ES-I3 (cell line): ENCODE measurements around the gene NPR3.

ENCODE experiments used
- H3K36me3 ChIP-seq: 2 replicates; pipeline ENCODE4 v1.6.1; 2013; ENCODE audit warnings: mild to moderate bottlenecking, low read length, control low read depth, moderate library complexity; ENCODE audit not compliant: insufficient read depth
- H3K4me1 ChIP-seq: 2 replicates; pipeline ENCODE4 v1.6.1; 2013; ENCODE audit warnings: mild to moderate bottlenecking, control low read depth, low read length; ENCODE audit not compliant: insufficient read depth
- H3K9ac ChIP-seq: 2 replicates; pipeline ENCODE4 v1.6.1; 2013; ENCODE audit warnings: low read depth, mild to moderate bottlenecking, low read length, moderate library complexity
- H3K9me3 ChIP-seq: 2 replicates; pipeline ENCODE4 v1.6.1; 2013; ENCODE audit warnings: mild to moderate bottlenecking, low read length, moderate library complexity; ENCODE audit not compliant: control insufficient read depth, insufficient read depth

Gene NPR3

DNA sequence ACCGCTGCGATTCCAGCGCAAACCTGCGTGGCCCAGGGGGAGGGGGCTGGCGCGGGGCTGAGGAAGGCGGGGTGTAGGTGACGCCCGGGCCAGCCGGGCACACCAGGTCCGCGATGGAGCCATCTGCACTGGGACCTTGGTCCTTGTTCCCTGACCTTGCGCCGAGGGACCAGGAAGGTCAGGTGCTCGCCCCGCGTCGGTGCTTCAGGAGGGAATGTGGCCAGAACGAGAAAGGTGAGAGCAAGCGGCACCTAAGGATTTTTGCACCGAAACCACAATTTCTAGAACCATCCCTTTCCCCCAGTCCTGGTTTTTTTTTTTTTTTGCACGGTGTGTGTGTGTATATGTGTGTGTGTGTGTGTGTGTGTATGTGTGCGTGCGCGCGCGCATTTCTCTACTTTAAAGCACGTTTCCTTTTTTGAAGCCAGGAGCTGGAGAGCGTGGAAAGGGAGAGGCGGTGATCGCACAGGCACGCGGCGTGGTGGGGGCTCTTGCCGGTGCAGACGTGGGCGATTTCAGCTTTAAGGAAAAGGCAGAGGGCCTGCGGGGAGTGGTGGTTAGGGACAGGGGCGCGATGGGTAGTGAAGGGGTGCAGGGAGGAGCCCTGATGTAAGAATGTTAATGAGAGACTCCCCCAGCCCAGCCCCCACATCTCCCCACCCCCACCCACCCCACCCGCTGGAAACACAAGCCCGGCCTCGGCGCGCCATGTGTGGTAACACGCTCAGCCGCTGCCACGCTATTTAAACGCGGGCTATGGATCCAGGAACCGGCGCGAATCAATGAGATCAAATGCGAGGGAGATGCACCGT lies at the start of gene NPR3:
TSS of gene NPR3 (plus strand) at position 772 of the 812 bp plus-strand sequence. CDS start 456 bp downstream, outside the sequence.
- H3K36me3 ChIP-seq, result no peaks in the 10 kb centered on the region
- peak within 1 kb of the TSS; percentile 55; the same call in 1 of the 2 replicates for H3K9ac ChIP-seq
- H3K4me1 ChIP-seq, result no peaks in the 10 kb centered on the region; the same call in 1 of the 2 replicates
- H3K9me3 ChIP-seq, result no peaks in the 10 kb centered on the region

DNA sequence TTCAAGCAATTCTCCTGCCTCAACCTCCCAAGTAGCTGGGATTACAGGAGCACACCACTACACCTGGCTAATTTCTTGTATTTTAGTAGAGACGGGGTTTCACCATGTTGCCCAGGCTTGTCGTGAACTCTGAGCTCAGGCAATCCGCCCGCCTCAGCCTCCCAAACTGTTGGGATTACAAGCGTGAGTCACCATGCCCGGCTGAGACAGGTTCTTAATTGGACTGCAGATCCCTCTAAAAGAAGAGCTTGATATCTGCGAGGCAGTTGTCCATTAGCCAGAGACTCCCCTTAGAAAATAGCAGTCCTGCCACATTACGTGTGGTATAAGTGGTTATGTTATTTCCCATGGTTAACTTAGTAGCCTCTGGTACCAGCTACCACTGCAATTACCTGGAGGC lies 46.6 kb upstream of the NPR3 start:
- Histone ChIP-seq H3K9me3 (peaks cover 7% of the 10 kb centered on the region), H3K9ac (no peak overlapping the region), H3K36me3 (no peaks in the 10 kb centered on the region), H3K4me1 (no peaks in the 10 kb centered on the region)

DNA sequence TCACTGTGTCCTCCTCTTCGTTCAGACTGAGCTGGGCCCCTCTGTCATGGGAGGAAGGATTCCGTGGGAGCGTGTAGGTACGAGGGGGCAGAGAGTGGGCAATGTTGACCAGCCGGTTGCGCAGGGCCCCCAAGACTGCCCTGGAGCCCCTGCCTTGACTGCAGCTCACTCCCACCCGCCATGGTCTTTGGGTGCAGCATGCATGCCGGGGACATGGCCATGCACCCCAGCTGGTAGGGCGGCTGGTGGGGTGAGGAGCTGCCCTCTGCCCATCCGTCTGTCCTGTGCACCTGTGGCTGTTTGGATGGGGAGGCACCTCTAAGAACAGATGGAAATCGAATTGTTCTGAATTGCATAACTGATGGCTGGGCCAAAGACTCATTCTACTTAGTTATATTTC lies 42.6 kb upstream of the NPR3 start:
- H3K36me3 ChIP-seq, result no peaks in the 10 kb centered on the region
- peaks cover 8% of the 10 kb centered on the region; the same call in 1 of the 2 replicates for H3K9me3 ChIP-seq
- no peaks in the 10 kb centered on the region for H3K4me1 ChIP-seq
- H3K9ac ChIP-seq, result no peak overlapping the region

DNA sequence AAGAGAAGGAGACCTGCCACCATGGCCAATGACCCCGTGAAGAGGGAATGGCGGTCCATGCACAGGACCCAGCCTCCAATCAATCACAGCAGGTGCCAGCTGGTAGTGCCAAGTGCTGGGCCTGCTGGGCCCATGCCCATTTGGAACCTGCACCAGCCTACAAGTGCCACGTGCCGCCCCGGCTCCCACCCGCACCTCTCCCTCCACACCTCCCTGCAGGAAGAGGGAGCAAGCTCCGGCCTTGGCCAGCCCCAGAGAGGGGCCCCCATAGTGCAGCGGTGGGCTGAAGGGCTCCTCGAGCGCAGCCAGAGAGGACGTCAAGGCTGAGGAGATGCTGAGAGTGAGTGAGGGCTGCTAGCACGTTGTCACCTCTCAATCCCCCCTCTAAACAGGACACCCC lies 37.8 kb upstream of the NPR3 start:
- Histone ChIP-seq H3K9ac (no peak overlapping the region), H3K9me3 (peaks cover 5% of the 10 kb centered on the region; the same call in 1 of the 2 replicates), H3K36me3 (no peaks in the 10 kb centered on the region), H3K4me1 (no peaks in the 10 kb centered on the region)

GRCh38 chr5:32677023-32677422 lies 34.1 kb upstream of the NPR3 start:
- Histone ChIP-seq H3K9ac (no peak overlapping the region), H3K9me3 (peaks cover 3% of the 10 kb centered on the region; the same call in 1 of the 2 replicates), H3K36me3 (no peaks in the 10 kb centered on the region), H3K4me1 (no peaks in the 10 kb centered on the region; the same call in 1 of the 2 replicates)

DNA sequence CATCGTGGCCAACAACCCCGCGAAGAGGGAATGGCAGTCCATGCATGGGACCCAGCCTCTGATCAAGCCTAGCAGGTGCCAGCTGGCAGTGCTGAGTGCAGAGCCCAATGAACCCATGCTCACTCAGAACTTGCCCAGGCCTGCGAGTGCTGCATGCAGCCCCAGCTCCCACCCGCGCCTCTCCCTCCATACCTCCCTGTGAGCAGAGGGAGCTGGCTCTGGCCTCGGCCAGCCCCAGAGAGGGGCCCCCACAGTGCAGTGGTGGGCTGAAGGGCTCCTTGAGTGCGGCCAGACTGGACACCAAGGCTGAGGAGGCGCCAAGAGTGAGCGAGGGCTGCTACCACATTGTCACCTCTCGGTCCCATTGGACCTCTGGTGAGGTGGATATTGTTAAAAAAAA lies 32.6 kb upstream of the NPR3 start:
- Histone ChIP-seq H3K4me1 (no peaks in the 10 kb centered on the region; the same call in 1 of the 2 replicates), H3K9ac (no peak overlapping the region), H3K9me3 (peaks cover 3% of the 10 kb centered on the region; the same call in 1 of the 2 replicates), H3K36me3 (no peaks in the 10 kb centered on the region)

GRCh38 chr5:32679218-32679617 lies 31.9 kb upstream of the NPR3 start:
- no peaks in the 10 kb centered on the region for H3K36me3 ChIP-seq

DNA sequence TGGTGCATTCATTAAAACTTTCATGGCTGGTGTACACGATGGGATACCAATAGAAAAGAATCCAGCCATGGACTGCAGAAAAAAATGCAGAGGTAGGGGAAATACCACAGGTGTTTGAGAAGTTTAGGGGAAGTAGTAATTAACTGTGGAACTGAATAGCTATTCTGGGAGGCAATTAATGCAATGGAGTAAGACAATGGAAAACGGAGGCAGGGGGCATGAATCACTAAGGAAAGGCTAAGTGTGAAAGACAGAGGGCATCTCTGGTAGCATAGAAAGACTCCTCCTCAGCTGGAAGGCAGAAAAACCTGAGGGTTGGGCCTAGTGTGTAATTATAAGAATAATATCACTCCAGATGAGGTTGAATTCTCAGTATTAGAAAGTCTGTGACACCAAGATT lies 30.9 kb upstream of the NPR3 start:
- Histone ChIP-seq H3K9ac (no peak overlapping the region), H3K9me3 (peaks cover 15% of the 10 kb centered on the region), H3K4me1 (no peaks in the 10 kb centered on the region; the same call in 1 of the 2 replicates), H3K36me3 (no peaks in the 10 kb centered on the region)

More at GRCh38 chr5:32679218-32679617, 31.9 kb upstream of the NPR3 start:
- H3K9ac ChIP-seq, result no peak overlapping the region
- H3K4me1 ChIP-seq, result no peaks in the 10 kb centered on the region; the same call in 1 of the 2 replicates
- peaks cover 8% of the 10 kb centered on the region for H3K9me3 ChIP-seq

GRCh38 chr5:32683125-32683524 lies 28.0 kb upstream of the NPR3 start:
- no peaks in the 10 kb centered on the region; the same call in 1 of the 2 replicates for H3K4me1 ChIP-seq
- H3K36me3 ChIP-seq, result no peaks in the 10 kb centered on the region
- H3K9ac ChIP-seq, result no peak overlapping the region
- H3K9me3 ChIP-seq, result peaks cover 15% of the 10 kb centered on the region

- H3K9ac ChIP-seq, result no peak overlapping the region
- no peaks in the 10 kb centered on the region; the same call in 1 of the 2 replicates for H3K4me1 ChIP-seq
- H3K9me3 ChIP-seq, result peaks cover 11% of the 10 kb centered on the region
- no peaks in the 10 kb centered on the region for H3K36me3 ChIP-seq
These were observed 26.9 kb upstream of the NPR3 start for GRCh38 chr5:32684260-32684659.

DNA sequence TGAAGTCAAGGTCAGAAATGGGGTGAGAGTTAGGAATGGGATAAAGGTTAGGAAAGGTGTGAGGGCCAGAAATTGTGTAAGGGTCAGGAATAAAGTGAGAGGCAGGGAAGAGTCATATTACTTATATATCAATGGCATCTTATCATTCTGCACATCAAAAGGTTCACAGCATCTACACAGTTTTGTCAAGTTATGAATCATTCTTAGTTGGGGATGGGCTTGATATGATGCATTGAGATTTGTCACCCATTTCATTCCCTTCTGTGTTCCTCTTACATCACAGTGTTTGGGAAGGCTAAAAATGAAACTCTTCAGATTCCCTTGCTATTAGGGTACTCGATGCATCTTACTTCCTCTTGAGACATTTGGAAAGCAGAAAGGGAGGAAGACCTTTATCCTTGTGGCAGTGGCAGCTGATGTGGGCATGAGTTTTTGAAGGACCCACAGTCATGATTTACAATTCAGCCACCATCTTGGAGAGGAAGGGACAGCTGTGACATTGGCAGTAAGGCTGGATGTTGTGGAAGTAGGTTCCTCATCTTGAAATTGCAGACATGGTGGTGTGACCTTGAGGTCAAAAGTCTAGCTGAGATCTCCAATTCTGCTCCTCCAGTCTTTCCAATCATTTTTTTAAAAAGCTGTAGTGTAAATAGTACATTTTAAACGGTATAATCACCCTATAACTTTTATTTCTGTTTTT lies 24.2 kb upstream of the NPR3 start:
- Histone ChIP-seq H3K9ac (no peak overlapping the region), H3K4me1 (no peaks in the 10 kb centered on the region), H3K9me3 (peaks cover 11% of the 10 kb centered on the region), H3K36me3 (no peaks in the 10 kb centered on the region)

- Histone ChIP-seq H3K9ac (no peak overlapping the region), H3K36me3 (no peaks in the 10 kb centered on the region), H3K4me1 (no peaks in the 10 kb centered on the region), H3K9me3 (peaks cover 11% of the 10 kb centered on the region)
These were observed 23.7 kb upstream of the NPR3 start for GRCh38 chr5:32687499-32687831.

DNA sequence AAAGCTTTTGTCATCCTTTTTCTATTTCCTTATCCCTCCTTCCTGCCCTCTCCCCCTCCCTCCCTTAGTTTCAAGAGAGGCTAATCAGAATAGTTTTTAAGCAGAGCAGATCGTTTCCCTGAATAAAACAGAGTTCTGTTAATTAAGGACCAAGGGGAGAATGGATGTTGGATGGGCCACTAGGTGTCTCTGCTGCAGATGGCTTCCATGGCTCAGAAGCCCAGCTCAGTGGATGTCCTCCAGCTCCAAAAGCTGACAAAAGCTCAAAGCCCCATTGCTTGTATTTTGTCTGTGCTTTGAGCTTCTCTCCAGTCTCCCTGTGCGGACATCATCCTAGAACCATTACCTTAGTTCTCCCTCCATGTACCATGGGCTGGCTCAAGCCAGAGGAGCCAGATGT lies 21.0 kb upstream of the NPR3 start:
- H3K9ac ChIP-seq, result no peak overlapping the region
- H3K9me3 ChIP-seq, result no peaks in the 10 kb centered on the region; the same call in 1 of the 2 replicates
- H3K36me3 ChIP-seq, result no peaks in the 10 kb centered on the region
- no peaks in the 10 kb centered on the region for H3K4me1 ChIP-seq

DNA sequence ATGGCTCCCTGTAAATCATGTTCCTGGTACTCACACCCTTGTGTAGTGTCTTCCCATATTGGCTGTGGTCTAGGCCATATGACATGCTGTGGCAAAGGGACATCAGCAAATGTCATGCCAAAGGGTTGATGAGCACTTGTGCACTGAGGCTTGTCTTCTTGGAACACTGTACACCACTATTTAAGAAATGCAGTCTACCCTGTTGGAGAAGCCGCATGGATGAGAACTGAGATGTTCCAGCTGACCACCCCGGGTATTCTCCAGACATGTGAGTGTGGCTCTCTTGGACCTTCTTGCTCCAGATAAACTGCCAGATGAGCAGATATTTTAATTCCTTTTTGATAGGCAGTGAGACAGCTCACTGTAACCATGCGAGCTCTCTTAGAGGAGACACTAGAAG lies 20.5 kb upstream of the NPR3 start:
- H3K4me1 ChIP-seq, result no peaks in the 10 kb centered on the region
- no peaks in the 10 kb centered on the region for H3K36me3 ChIP-seq
- no peaks in the 10 kb centered on the region; the same call in 1 of the 2 replicates for H3K9me3 ChIP-seq
- no peak overlapping the region for H3K9ac ChIP-seq
